Neural crest cell (in vitro differentiated cells): Measurements from ENCODE around the gene COL23A1. TPM values are rescaled to one million over a fixed set of nuclear protein-coding genes. Genes with fewer than 3 reads are reported as not detected.

Experiments used
- DNase-seq: peaks from one replicate; pipeline ENCODE4 v3.0.0; 2021; ENCODE audit warnings: low read depth, mixed read lengths, low spot score
- H3K27ac Mint-ChIP-seq: one replicate; pipeline ENCODE4 v1.8.0; 2021; ENCODE audit warnings: mild to moderate bottlenecking, mixed read lengths; ENCODE audit not compliant: unreplicated experiment
- H3K27me3 Mint-ChIP-seq: 2 replicates; pipeline ENCODE4 v1.8.0; 2021; ENCODE audit warnings: low read depth, mild to moderate bottlenecking, mixed read lengths
- H3K36me3 Mint-ChIP-seq: 2 replicates; pipeline ENCODE4 v1.8.0; 2021; ENCODE audit warnings: low read depth, mild to moderate bottlenecking, mixed read lengths
- H3K4me1 Mint-ChIP-seq: 2 replicates; pipeline ENCODE4 v1.8.0; 2021; ENCODE audit warnings: mixed read lengths
- H3K4me3 Mint-ChIP-seq: one replicate; pipeline ENCODE4 v1.8.0; 2021; ENCODE audit warnings: mild to moderate bottlenecking, mixed read lengths
- H3K9me3 Mint-ChIP-seq: 2 replicates; pipeline ENCODE4 v1.8.0; 2021; ENCODE audit warnings: mixed read lengths
- total RNA-seq: library from RNA; stranded (reverse); gene quantifications from 2 replicates; pipeline ENCODE4 v1.2.1, GENCODE V29; 2021
- TF ChIP-seq, protein P1 (sequence below): fragments of 200-600 bp; sonication (generic); conservative IDR thresholded peaks from 2 replicates; pipeline ENCODE4 v1.5.0; 2021; ENCODE audit warnings: antibody characterized with exemption, mild to moderate bottlenecking

COL23A1 gene
- total RNA-seq, 1 donor from 2014 or later, result 33.7 TPM

DNA sequence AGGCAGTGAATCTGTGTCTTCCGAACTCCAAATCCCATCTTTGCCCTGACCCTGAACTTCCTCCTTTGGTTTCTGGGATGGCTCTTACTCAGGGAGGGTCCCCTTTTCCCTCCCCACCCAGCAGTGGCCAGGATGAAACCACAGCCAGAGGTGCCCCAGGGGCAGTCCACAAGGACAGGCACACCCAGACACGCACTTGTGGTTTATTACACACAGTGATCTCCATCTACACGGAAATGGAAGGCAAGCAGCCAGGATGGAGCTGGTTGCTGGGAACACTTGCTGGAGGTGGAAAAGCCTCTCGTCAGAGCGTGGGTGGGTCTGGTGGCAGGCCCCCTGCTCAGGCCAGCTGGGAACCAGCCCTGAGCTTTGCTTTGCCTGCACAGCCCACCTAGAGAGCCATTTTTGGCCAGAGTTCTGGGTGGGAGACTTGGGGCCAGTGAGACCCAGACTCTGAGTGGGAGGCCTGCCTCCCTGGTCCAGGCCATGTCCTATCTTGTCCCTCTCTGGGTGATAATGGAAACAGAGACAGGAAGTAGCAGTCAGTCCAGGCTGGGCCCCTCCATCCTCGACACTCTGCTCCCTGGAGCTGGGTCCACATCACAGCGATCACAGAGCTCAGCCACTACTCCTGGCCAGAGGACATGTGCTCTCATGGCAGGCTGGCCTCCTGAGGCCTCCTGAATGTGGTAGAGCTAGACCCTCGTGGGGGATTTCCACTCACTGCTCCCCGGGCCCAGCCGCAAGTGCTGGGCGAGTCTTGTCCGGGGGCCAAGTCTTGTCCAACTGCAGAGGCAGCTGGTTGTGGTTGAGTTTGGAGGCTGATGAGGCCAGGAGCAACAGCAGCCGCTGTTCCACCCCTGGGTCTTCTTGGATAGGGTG, 352.5 kb downstream of the COL23A1 start:
- Mint-ChIP-seq H3K4me3 (no peak overlapping the region), H3K4me1 (peaks cover 10% of the 10 kb centered on the region), H3K9me3 (no peaks in the 10 kb centered on the region), H3K27ac (peak overlapping the region; percentile 57), H3K27me3 (peaks cover 7% of the 10 kb centered on the region), H3K36me3 (no peaks in the 10 kb centered on the region)
- TF ChIP-seq, protein P1, sequence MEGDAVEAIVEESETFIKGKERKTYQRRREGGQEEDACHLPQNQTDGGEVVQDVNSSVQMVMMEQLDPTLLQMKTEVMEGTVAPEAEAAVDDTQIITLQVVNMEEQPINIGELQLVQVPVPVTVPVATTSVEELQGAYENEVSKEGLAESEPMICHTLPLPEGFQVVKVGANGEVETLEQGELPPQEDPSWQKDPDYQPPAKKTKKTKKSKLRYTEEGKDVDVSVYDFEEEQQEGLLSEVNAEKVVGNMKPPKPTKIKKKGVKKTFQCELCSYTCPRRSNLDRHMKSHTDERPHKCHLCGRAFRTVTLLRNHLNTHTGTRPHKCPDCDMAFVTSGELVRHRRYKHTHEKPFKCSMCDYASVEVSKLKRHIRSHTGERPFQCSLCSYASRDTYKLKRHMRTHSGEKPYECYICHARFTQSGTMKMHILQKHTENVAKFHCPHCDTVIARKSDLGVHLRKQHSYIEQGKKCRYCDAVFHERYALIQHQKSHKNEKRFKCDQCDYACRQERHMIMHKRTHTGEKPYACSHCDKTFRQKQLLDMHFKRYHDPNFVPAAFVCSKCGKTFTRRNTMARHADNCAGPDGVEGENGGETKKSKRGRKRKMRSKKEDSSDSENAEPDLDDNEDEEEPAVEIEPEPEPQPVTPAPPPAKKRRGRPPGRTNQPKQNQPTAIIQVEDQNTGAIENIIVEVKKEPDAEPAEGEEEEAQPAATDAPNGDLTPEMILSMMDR, result no peak
- DNase-seq, result no peak

DNA sequence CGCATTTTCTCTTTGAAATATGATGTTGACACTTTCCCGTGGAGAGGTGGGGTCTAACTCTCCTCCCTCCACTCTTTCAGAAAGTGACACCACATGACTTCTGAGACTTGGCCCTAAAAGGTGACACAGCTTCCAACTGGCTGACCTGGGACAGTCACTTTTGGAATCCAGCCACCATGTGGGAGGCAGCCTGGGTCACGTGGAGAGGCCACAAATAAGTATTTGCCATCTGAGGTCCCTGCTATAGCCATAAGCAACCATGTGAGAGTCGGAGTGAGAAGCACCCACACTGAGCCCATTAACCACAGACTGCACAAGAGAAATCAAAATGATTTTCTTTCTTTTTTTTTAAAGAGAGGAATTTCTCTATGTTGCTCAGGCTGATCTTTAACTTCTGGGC, 353.5 kb downstream of the COL23A1 start:
- H3K27ac Mint-ChIP-seq, result no peak overlapping the region
- H3K27me3 Mint-ChIP-seq, result peaks cover 4% of the 10 kb centered on the region
- H3K4me3 Mint-ChIP-seq, result peak overlapping the region; percentile 32
- H3K9me3 Mint-ChIP-seq, result no peaks in the 10 kb centered on the region
- TF ChIP-seq, protein P1, result no peak
- no peak for DNase-seq
- H3K4me1 Mint-ChIP-seq, result peaks cover 12% of the 10 kb centered on the region
- no peaks in the 10 kb centered on the region for H3K36me3 Mint-ChIP-seq

DNA sequence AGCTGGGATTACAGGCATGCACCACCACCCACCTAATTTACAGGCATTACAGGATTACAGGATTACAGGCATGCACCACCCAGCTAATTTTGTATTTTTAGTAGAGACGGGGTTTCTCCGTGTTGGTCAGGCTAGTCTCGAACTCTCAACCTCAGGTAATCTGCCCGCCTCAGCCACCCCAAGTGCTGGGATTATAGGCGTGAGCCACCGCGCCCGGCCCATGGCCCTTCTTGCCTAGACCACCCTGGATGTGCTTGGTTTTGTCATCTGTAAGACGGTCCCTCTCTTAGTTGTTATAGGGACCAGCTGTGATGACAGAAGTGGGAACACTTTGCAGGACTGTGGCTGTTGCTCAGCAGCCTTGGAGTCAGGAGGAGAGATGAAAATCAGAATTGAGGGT, 354.1 kb downstream of the COL23A1 start:
- Mint-ChIP-seq H3K4me3 (peak overlapping the region; percentile 32), H3K4me1 (peaks cover 18% of the 10 kb centered on the region), H3K9me3 (no peaks in the 10 kb centered on the region), H3K27me3 (peaks cover 4% of the 10 kb centered on the region), H3K36me3 (no peaks in the 10 kb centered on the region), H3K27ac (no peak overlapping the region)
- no peak for DNase-seq
- TF ChIP-seq, protein P1, result no peak

DNA sequence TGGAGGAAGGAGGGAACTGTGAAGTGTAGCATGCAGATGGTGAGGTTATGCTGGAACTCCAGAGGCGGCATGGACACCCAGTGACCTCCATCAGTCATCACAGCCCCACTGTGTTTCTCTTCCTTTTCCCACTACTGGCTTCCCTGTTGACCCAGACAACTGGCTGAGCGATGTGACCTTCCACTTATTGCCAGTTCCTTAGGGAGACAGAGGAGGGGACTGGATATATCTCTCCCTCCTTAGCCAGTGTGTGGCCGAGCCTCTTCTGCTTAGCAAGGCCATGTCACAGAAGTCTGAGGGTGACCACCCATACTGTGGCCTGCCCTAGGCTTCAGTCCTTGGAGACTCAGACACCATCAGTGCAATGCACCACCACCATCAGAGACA, 354.6 kb downstream of the COL23A1 start:
- Mint-ChIP-seq H3K36me3 (peaks cover under 1% of the 10 kb centered on the region), H3K27ac (no peak overlapping the region), H3K9me3 (no peaks in the 10 kb centered on the region), H3K27me3 (peaks cover 4% of the 10 kb centered on the region), H3K4me1 (peaks cover 20% of the 10 kb centered on the region), H3K4me3 (peak overlapping the region; percentile 79)
- DNase-seq, result no peak
- TF ChIP-seq, protein P1, result no peak

DNA sequence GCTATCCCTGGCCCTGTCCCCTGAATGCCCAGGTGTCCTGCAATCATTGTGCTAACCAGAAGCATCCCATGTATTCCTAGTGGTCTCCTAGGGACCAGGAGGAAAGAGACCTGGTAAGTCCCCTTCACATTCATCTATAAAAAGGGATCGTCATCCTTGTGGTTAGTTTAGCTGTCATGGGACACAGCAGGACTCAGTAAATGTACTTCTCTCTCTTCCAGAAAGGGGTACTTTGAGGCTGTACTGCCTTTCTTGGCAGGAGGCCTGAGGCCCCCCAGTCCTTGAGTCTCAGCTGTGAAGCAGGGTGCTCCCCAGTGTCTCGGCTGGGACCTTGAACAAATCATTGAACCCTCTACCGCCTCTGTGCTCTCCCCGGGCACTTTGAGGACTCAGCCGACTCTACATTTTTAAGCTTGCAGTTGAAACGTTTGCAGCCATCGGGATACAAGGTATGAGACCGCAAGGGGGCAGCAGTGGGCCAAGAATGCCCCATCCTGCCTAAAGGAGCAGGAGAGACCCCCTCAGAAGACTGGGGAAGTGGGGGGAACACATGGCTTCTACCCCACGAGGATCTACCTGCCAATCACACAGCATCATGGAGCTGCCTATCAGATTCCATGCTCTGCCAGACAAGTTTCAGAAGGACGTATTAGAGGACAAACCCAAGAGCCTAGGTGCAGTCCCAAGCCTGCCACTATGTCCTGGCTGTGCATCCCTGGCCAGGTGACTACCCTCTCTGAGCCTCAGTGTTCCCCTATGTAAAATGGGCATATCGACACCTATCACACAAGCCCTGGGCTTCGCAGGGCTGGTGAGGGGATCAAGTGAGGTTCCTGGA, 355.2 kb downstream of the COL23A1 start:
- DNase-seq, result peak; percentile 93
- peaks cover 3% of the 10 kb centered on the region for H3K36me3 Mint-ChIP-seq

More for the DNA sequence above, 355.2 kb downstream of the COL23A1 start:
- peak overlapping the region; percentile 79 for H3K4me3 Mint-ChIP-seq
- TF ChIP-seq, protein P1, result peak; percentile 79
- peaks cover 22% of the 10 kb centered on the region for H3K4me1 Mint-ChIP-seq
- H3K9me3 Mint-ChIP-seq, result no peaks in the 10 kb centered on the region
- no peak overlapping the region for H3K27ac Mint-ChIP-seq
- peaks cover 4% of the 10 kb centered on the region for H3K27me3 Mint-ChIP-seq
